ENCODE measurements around the gene PGLYRP1. TPM values are rescaled to one million over a fixed set of nuclear protein-coding genes. Genes with fewer than 3 reads are reported as not detected.

Gene PGLYRP1
- total RNA-seq, 4 donors from 2014 or later, result not detected

DNA sequence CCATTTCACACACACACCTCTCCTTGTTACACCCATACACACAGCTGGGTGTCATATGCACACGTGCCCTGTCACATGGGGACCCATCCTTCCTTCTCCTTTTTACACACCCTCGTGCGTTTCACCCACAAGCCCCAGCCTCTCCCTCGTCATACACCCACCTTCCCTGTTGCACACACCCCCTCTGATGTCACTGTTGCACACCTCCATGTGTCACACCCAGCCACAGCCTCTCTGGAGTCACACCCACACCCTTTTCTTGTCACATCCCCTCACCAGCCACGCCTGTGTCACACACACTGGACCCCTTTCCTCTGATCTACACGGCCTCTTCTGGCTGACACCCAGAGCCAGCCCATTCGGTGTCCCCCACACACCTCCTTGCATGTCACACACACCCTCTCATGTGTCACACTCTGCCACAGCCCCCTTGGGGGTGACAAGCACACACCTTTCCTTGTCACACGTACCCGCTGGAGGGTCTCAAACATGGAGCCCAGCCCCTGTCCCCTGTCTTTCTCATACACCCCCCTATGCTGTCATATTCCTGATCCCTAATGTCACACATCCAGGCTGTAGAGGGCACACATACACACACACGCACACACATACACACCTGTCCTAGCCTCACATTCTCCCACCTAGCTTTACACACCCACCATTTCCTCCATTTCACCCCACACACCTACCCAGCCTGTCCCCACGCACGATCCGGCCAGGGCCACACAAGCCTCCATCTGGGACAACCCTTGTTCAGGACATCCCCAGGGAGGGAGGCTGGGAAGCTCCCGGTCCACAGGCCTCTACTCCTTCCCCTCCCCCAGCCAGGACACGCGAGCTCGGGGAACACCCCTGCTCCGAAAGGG lies 50.5 kb downstream of the PGLYRP1 start:
- TF ChIP-seq, protein P1, sequence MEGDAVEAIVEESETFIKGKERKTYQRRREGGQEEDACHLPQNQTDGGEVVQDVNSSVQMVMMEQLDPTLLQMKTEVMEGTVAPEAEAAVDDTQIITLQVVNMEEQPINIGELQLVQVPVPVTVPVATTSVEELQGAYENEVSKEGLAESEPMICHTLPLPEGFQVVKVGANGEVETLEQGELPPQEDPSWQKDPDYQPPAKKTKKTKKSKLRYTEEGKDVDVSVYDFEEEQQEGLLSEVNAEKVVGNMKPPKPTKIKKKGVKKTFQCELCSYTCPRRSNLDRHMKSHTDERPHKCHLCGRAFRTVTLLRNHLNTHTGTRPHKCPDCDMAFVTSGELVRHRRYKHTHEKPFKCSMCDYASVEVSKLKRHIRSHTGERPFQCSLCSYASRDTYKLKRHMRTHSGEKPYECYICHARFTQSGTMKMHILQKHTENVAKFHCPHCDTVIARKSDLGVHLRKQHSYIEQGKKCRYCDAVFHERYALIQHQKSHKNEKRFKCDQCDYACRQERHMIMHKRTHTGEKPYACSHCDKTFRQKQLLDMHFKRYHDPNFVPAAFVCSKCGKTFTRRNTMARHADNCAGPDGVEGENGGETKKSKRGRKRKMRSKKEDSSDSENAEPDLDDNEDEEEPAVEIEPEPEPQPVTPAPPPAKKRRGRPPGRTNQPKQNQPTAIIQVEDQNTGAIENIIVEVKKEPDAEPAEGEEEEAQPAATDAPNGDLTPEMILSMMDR (IDR thresholded peaks at IDR 0.05; ENCODE audit: low read depth), result no peak

DNA sequence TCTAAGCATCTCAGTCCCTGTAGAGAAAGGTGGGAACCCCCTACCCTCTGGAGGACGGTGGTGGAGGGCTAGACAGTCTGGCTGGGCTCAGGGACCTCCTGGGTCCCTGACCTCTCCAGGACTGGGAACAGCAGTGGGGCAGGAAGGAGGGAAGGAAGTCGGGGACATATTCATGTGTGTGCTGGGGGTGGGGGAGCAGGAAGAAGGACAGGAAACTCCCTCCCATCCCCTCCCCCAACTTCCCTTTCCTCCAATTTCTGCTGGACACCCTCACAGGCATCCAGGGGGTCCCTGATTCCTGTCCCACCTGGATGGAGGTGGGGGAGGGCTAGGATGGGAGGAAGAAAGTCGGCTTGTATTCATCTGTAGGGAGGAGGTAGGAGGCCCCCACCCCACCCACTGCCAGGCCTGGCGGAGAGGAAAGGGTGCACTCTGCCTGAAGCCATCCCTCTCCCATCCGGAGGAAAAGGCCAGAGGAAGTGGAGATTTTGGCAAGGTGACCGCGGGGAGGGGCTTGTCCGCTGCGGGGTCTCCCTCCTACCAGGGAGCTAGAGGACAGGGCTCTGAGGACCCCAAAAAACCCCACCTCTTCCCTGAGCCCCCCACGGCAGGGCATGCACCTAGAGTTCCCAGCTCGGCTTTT lies 51.5 kb downstream of the PGLYRP1 start:
- TF ChIP-seq, protein P1 (IDR thresholded peaks at IDR 0.05; ENCODE audit: low read depth), result no peak

DNA sequence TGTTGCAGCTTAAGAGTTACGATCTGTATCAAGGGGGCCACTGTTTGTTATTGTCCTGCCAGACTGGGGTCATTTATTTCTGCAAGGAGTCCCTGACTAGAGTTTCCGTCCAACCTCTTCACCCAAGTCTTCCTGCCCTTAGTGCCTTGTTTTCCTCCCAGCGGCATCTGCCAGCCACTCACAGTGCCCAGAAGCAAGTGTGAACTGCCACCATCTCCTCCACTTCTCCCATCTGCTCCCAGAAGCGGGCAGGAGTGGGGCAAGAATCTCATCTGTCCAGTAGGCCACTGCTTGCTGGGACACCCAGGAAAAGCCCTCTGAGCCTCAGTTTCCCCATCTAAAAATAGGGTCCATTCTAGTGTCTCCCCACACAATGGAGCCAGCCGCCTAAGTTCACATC lies 53.2 kb downstream of the PGLYRP1 start:
- TF ChIP-seq, protein P1 (IDR thresholded peaks at IDR 0.05; ENCODE audit: low read depth), result no peak

Small RNA genes lying within 50 kb of the gene (small RNA-seq; reads per million reads assigned to genes)
- gene MIR769, result 93.9 reads per million, percentile 97 among the genes with 10 or more reads in this experiment

Other genes with a start within 250 kb of the PGLYRP1 start
- gene DMPK, start 240.6 kb downstream of the PGLYRP1 start, total RNA-seq, result 10 to 100 TPM in 3 of 4 donors, 1 to 10 TPM in 1; 7.0 to 39.2 (median 18.6) TPM
- 10 to 100 TPM in 3 of 4 donors, 1 to 10 TPM in 1; 8.3 to 58.4 (median 16.6) TPM for gene DMWD, start 230.2 kb downstream of the PGLYRP1 start, total RNA-seq
- gene RSPH6A, start 207.7 kb downstream of the PGLYRP1 start, total RNA-seq, result not detected
- gene SYMPK, start 159.9 kb downstream of the PGLYRP1 start, total RNA-seq, result 10 to 100 TPM; 15.7 to 50.5 (median 28.8) TPM
- not detected for gene FOXA3, start 158.7 kb downstream of the PGLYRP1 start, total RNA-seq
- 10 to 100 TPM in 2 of 4 donors, 1 to 10 TPM in 2; 2.9 to 24.5 (median 10.9) TPM for gene IRF2BP1, start 136.9 kb downstream of the PGLYRP1 start, total RNA-seq
- gene MYPOP, start 120.4 kb downstream of the PGLYRP1 start, total RNA-seq, result 1 to 10 TPM; 1.7 to 3.3 (median 2.5) TPM
- gene NANOS2, start 108.3 kb downstream of the PGLYRP1 start, total RNA-seq, result not detected
- 1 to 10 TPM in 3 of 4 donors, under 1 TPM in 1; 0.68 to 9.2 (median 1.9) TPM for gene NOVA2, start 49.2 kb downstream of the PGLYRP1 start, total RNA-seq
- 10 to 100 TPM in 1 of 4 donors, 1 to 10 TPM in 3; 2.8 to 12.2 (median 4.5) TPM for gene CCDC61, start 27.6 kb downstream of the PGLYRP1 start, total RNA-seq
- not detected for gene IGFL4, start 17.9 kb upstream of the PGLYRP1 start, total RNA-seq
- not detected for gene IGFL3, start 101.6 kb upstream of the PGLYRP1 start, total RNA-seq
- not detected for gene IGFL2, start 125.2 kb upstream of the PGLYRP1 start, total RNA-seq
- gene IGFL1, start 206.7 kb upstream of the PGLYRP1 start, total RNA-seq, result not detected